ENCODE results near the gene AGBL3. TPM values are rescaled to one million over a fixed set of nuclear protein-coding genes. Genes with fewer than 3 reads are reported as not detected.

The AGBL3 gene
- total RNA-seq, 1 donor from 2014 or later, result 4.9 TPM

- peaks cover 25% of the 10 kb centered on the region for H3K4me1 ChIP-seq
Measured at GRCh38 chr7:134993877-134994456, 7.7 kb downstream of the AGBL3 start.

GRCh38 chr7:134995239-134996096, 9.2 kb downstream of the AGBL3 start:
- DNase-seq (ENCODE audit: extremely low spot score in 2 of 2), result no peak
- intact Hi-C loops (cut with DNase I), result no loop called here
- TF ChIP-seq CTCF (IDR thresholded peaks at IDR 0.05) (no peak), POLR2A (IDR thresholded peaks at IDR 0.05) (no peak), POLR2AphosphoS5 (IDR thresholded peaks at IDR 0.05; ENCODE audit: insufficient read depth in 1 of 2, low read depth in 1 of 2) (no peak)

More at GRCh38 chr7:134993877-134994456, 7.7 kb downstream of the AGBL3 start:
- Histone ChIP-seq H3K27ac (no peak overlapping the region), H3K36me3 (peaks cover 0 to 8% of the 10 kb centered on the region in 2 donors), H3K9me3 (no peaks in the 10 kb centered on the region), H3K27me3 (no peaks in the 10 kb centered on the region), H3K4me3 (no peak overlapping the region)
- intact Hi-C loops (cut with DNase I), result no loop called here
- DNase-seq (ENCODE audit: extremely low spot score in 2 of 2), result no peak
- TF ChIP-seq POLR2A (IDR thresholded peaks at IDR 0.05) (no peak), POLR2AphosphoS5 (IDR thresholded peaks at IDR 0.05; ENCODE audit: insufficient read depth in 1 of 2, low read depth in 1 of 2) (no peak), CTCF (IDR thresholded peaks at IDR 0.05) (no peak)

GRCh38 chr7:134996097-134996550, 9.8 kb downstream of the AGBL3 start:
- H3K9me3 ChIP-seq, result no peaks in the 10 kb centered on the region
- H3K27me3 ChIP-seq, result no peaks in the 10 kb centered on the region
- TF ChIP-seq POLR2A (IDR thresholded peaks at IDR 0.05) (no peak), CTCF (IDR thresholded peaks at IDR 0.05) (no peak), POLR2AphosphoS5 (IDR thresholded peaks at IDR 0.05; ENCODE audit: insufficient read depth in 1 of 2, low read depth in 1 of 2) (no peak)
- DNase-seq (ENCODE audit: extremely low spot score in 2 of 2), result no peak
- peaks cover 25% of the 10 kb centered on the region for H3K4me1 ChIP-seq
- intact Hi-C loops (cut with DNase I), result no loop called here
- H3K27ac ChIP-seq, result no peak overlapping the region
- H3K36me3 ChIP-seq, result peaks cover 0 to 8% of the 10 kb centered on the region in 2 donors
- no peak overlapping the region for H3K4me3 ChIP-seq

More at GRCh38 chr7:134995239-134996096, 9.2 kb downstream of the AGBL3 start:
- Histone ChIP-seq H3K4me3 (no peak overlapping the region), H3K27ac (no peak overlapping the region), H3K4me1 (peaks cover 25% of the 10 kb centered on the region), H3K27me3 (no peaks in the 10 kb centered on the region), H3K9me3 (no peaks in the 10 kb centered on the region), H3K36me3 (peaks cover 0 to 8% of the 10 kb centered on the region in 2 donors)

- Histone ChIP-seq H3K27ac (no peak overlapping the region), H3K36me3 (peaks cover 0 to 8% of the 10 kb centered on the region in 2 donors)
- TF ChIP-seq POLR2A (IDR thresholded peaks at IDR 0.05), result no peak
- no peak for TF ChIP-seq POLR2AphosphoS5 (IDR thresholded peaks at IDR 0.05; ENCODE audit: insufficient read depth in 1 of 2, low read depth in 1 of 2)
- no peak for TF ChIP-seq CTCF (IDR thresholded peaks at IDR 0.05)
Measured at GRCh38 chr7:134997214-134997885, 11.0 kb downstream of the AGBL3 start.

More at GRCh38 chr7:134997214-134997885, 11.0 kb downstream of the AGBL3 start:
- Histone ChIP-seq H3K4me3 (no peak overlapping the region), H3K4me1 (peaks cover 17% of the 10 kb centered on the region), H3K9me3 (no peaks in the 10 kb centered on the region), H3K27me3 (no peaks in the 10 kb centered on the region)
- intact Hi-C loops (cut with DNase I), result no loop called here
- DNase-seq (ENCODE audit: extremely low spot score in 2 of 2), result no peak
